PC-3 (cell line): Measurements from ENCODE around the gene EBF4. TPM values are rescaled to one million over a fixed set of nuclear protein-coding genes. Genes with fewer than 3 reads are reported as not detected.
"Not testable (repeated sequence)": the region's sequence is repeated elsewhere in the genome, so short reads cannot be mapped to it uniquely, and the experiment has no call there.

Experiments
- ATAC-seq: fragments of 200-7000 bp; cut with Tn5 transposase; 2 replicates; pipeline ENCODE4 v1.9.1; 2020; ENCODE audit warnings: mild to moderate bottlenecking, moderate library complexity
- BruUV-seq: library from RNA; stranded (reverse); fragments of 400-500 nt; replicated peaks from 2 replicates; lab custom pipeline; 2021; lab: Mats Ljungman, UMichigan
- CTCF ChIA-PET: fragments of 300-600 bp; sonication (Branson Sonifier 250); formaldehyde crosslinking; loops from one replicate; lab custom pipeline; 2022; ENCODE audit warnings: antibody characterized with exemption; lab: Charles Lee
- POLR2A ChIA-PET: fragments of 300-600 bp; sonication (Branson Sonifier 250); formaldehyde crosslinking; loops from one replicate; lab custom pipeline; 2022; ENCODE audit warnings: antibody characterized with exemption; ENCODE audit not compliant: unreplicated experiment; lab: Charles Lee
- DNase-seq: peaks from one replicate; pipeline ENCODE4 v3.0.0-alpha.2; 2015
- H2AFZ ChIP-seq: fragments of 300-600 bp; sonication (generic); 2 replicates; pipeline ENCODE4 v1.6.0; 2016; ENCODE audit warnings: antibody characterized with exemption, low read length
- H3F3A ChIP-seq: fragments of 300-600 bp; sonication (generic); one replicate; pipeline ENCODE4 v1.6.0; 2017; ENCODE audit warnings: antibody characterized with exemption, low read length, control low read depth, mild to moderate bottlenecking; ENCODE audit not compliant: unreplicated experiment
- H3K27ac ChIP-seq: fragments of 300-600 bp; sonication (generic); 2 replicates; pipeline ENCODE4 v1.5.1; 2016; ENCODE audit warnings: mild to moderate bottlenecking, low read length
- H3K27me3 ChIP-seq: fragments of 300-600 bp; sonication (generic); 2 replicates; pipeline ENCODE4 v1.6.1; 2016; ENCODE audit warnings: low read length, mixed read lengths
- H3K36me3 ChIP-seq: fragments of 300-600 bp; sonication (generic); 2 replicates; pipeline ENCODE4 v1.6.1; 2016; ENCODE audit warnings: low read depth, mixed run types, low read length, mixed read lengths
- H3K4me1 ChIP-seq: fragments of 300-600 bp; sonication (generic); 2 replicates; pipeline ENCODE4 v1.5.1; 2016; ENCODE audit warnings: low read length; ENCODE audit not compliant: insufficient read depth
- H3K4me2 ChIP-seq: fragments of 300-600 bp; sonication (generic); 2 replicates; pipeline ENCODE4 v1.6.0; 2016; ENCODE audit warnings: low read length
- H3K4me3 ChIP-seq: fragments of 300-600 bp; sonication (generic); 2 replicates; pipeline ENCODE4 v1.5.1; 2016; ENCODE audit warnings: mild to moderate bottlenecking, low read length, mixed read lengths
- H3K79me2 ChIP-seq: fragments of 300-600 bp; sonication (generic); 2 replicates; pipeline ENCODE4 v1.6.1; 2017; ENCODE audit warnings: low read length, mixed read lengths
- H3K9ac ChIP-seq: fragments of 300-600 bp; sonication (generic); 2 replicates; pipeline ENCODE4 v1.6.0; 2016; ENCODE audit warnings: mild to moderate bottlenecking, low read length
- H3K9me2 ChIP-seq: fragments of 300-600 bp; sonication (generic); replicated peaks from 2 replicates; pipeline ENCODE4 v1.6.1; 2016; ENCODE audit warnings: mixed run types, low read length, mixed read lengths
- H3K9me3 ChIP-seq: fragments of 300-600 bp; sonication (generic); 2 replicates; pipeline ENCODE4 v1.6.1; 2016; ENCODE audit warnings: low read length, mixed read lengths
- H4K20me1 ChIP-seq: fragments of 300-600 bp; sonication (generic); 2 replicates; pipeline ENCODE4 v1.6.1; 2016; ENCODE audit warnings: low read length, mixed read lengths
- EZH2 ChIP-seq: fragments of 300-600 bp; sonication (generic); IDR thresholded peaks from one replicate; pipeline ENCODE4 v1.6.1; 2017; ENCODE audit warnings: antibody characterized with exemption, mild to moderate bottlenecking, low read length; ENCODE audit not compliant: unreplicated experiment
- EZH2phosphoT487 ChIP-seq: fragments of 300-600 bp; sonication (generic); IDR thresholded peaks from 2 replicates; pipeline ENCODE4 v1.6.1; 2018; ENCODE audit warnings: mild to moderate bottlenecking, antibody characterized with exemption, low read length, borderline replicate concordance
- intact Hi-C: fragments of 100-400 bp; cut with micrococcal nuclease; formaldehyde crosslinking; loops from 2 replicates; pipeline ENCODE4 v1.9.0; 2023
- microRNA-seq: library from miRNA; unstranded; fragments of <30 nt; microRNA quantifications from one replicate; pipeline ENCODE4 v1.1.0, GENCODE V29; 2020; ENCODE audit not compliant: unreplicated experiment
- total RNA-seq: library from RNA; depleted of rRNA; stranded (reverse); fragments of >200 nt; gene quantifications from 2 replicates; pipeline ENCODE4 v1.2.3, GENCODE V29; 2014; rRNA removed
- TF ChIP-seq, protein P1 (sequence below): fragments of 300-600 bp; sonication (generic); conservative IDR thresholded peaks from 2 replicates; pipeline ENCODE4 v1.5.1; 2017; ENCODE audit warnings: antibody characterized with exemption, low read depth, mild to moderate bottlenecking, low read length

Gene EBF4
- total RNA-seq, 1 experiment from 2014 or later = 1.8 TPM

DNA sequence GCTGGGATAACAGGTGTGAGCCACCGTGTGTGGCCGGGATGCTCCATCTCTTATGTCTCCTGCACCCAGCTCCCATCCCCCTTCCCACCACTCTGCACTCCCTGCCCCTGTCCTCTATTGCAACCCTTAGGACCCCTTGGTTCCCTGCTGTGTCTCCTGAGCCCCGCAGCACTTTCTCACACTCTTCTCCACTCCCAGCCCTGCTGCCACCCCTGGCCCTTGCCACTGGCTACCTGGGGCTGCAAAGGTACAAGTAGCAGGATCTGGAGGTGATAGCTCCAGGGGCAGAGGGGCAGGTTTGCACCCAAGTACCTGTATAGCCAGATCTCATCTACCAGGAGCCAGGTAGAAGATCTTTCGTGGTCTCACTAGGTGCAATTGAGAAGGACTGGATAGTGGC, 114.4 kb downstream of the EBF4 start:
- Histone ChIP-seq H3K27ac (no peak overlapping the region), H3K27me3 (no peaks in the 10 kb centered on the region), H3K9ac (no peak overlapping the region), H3K79me2 (no peaks in the 10 kb centered on the region), H3K4me1 (no peaks in the 10 kb centered on the region), H3F3A (no peaks in the 10 kb centered on the region), H3K9me2 (no peaks in the 10 kb centered on the region), H3K4me3 (no peak overlapping the region), H4K20me1 (no peaks in the 10 kb centered on the region), H3K36me3 (no peaks in the 10 kb centered on the region), H3K9me3 (no peaks in the 10 kb centered on the region), H3K4me2 (no peak overlapping the region), H2AFZ (no peak overlapping the region)
- DNase-seq (no peak), ATAC-seq (no peak)
- POLR2A ChIA-PET = no interaction called here
- BruUV-seq = no TSS peak
- intact Hi-C loops = no loop called here
- CTCF ChIA-PET = no interaction called here
- TF ChIP-seq EZH2 (no peak), EZH2phosphoT487 (no peak)
- TF ChIP-seq, protein P1, sequence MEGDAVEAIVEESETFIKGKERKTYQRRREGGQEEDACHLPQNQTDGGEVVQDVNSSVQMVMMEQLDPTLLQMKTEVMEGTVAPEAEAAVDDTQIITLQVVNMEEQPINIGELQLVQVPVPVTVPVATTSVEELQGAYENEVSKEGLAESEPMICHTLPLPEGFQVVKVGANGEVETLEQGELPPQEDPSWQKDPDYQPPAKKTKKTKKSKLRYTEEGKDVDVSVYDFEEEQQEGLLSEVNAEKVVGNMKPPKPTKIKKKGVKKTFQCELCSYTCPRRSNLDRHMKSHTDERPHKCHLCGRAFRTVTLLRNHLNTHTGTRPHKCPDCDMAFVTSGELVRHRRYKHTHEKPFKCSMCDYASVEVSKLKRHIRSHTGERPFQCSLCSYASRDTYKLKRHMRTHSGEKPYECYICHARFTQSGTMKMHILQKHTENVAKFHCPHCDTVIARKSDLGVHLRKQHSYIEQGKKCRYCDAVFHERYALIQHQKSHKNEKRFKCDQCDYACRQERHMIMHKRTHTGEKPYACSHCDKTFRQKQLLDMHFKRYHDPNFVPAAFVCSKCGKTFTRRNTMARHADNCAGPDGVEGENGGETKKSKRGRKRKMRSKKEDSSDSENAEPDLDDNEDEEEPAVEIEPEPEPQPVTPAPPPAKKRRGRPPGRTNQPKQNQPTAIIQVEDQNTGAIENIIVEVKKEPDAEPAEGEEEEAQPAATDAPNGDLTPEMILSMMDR = no peak

- DNase-seq, H3K9me3 ChIP-seq, H3K4me2 ChIP-seq, H3K27ac ChIP-seq, H3K9me2 ChIP-seq, ATAC-seq, H3K36me3 ChIP-seq, H4K20me1 ChIP-seq, BruUV-seq, H3K79me2 ChIP-seq, H3K9ac ChIP-seq, H2AFZ ChIP-seq, H3F3A ChIP-seq, intact Hi-C loops, H3K27me3 ChIP-seq, H3K4me1 ChIP-seq, CTCF ChIA-PET, H3K4me3 ChIP-seq: not testable (repeated sequence)
- POLR2A ChIA-PET = interaction anchor here (0.7 kb wide), 1 partner anchor 37 kb away, joined by 3 read pairs; no protein-coding TSS in a partner anchor
Observed at GRCh38 chr20:2807929-2808328, 115.3 kb downstream of the EBF4 start.

DNA sequence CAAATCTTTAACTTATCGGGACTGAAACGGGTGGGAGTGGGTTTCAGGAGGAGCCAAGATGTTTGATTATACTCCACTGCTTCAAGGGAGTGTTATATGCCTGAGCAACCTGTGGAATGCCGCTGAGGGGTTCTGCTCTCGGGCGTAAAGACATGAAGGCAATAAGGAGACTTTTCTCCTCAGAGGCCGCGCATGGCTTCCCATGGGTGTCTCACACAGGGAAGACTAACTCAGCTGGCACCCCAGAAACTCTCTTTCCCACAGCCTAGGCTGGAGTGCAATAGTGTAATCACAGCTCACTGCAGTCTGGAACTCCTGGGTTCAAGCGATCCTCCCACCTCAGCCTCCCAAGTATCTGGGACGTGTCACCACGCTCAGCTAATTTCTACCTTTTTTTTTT, 117.1 kb downstream of the EBF4 start:
- Histone ChIP-seq H2AFZ (no peak overlapping the region), H3K9ac (no peak overlapping the region), H3K9me2 (no peaks in the 10 kb centered on the region), H3K9me3 (no peaks in the 10 kb centered on the region), H3K79me2 (no peaks in the 10 kb centered on the region), H3K27ac (no peak overlapping the region), H3K4me2 (no peak overlapping the region), H3K36me3 (no peaks in the 10 kb centered on the region), H3K27me3 (no peaks in the 10 kb centered on the region), H3K4me3 (no peak overlapping the region), H3K4me1 (peaks cover 12% of the 10 kb centered on the region), H3F3A (no peaks in the 10 kb centered on the region), H4K20me1 (no peaks in the 10 kb centered on the region)
- no peak for ATAC-seq
- DNase-seq = no peak
- TF ChIP-seq EZH2 (no peak), EZH2phosphoT487 (no peak)
- TF ChIP-seq, protein P1 = no peak
- intact Hi-C loops = no loop called here
- ChIA-PET POLR2A (no interaction called here), CTCF (no interaction called here)
- no TSS peak for BruUV-seq

Small RNA genes within 50 kb of the gene (microRNA-seq; reads per million reads assigned to microRNA genes)
- gene MIR1292 = 21.8 reads per million, percentile 45 among the genes with 10 or more reads in this experiment

Other genes with a start within 250 kb of the EBF4 start
- 664 and 677 TPM in 2 replicates for gene SNRPB, start 222.0 kb upstream of the EBF4 start, total RNA-seq
- gene ZNF343, start 183.9 kb upstream of the EBF4 start, total RNA-seq = 7.7 and 8.2 TPM in 2 replicates
- gene TMC2, start 156.2 kb upstream of the EBF4 start, total RNA-seq = not detected in 2 replicates
- 570 and 642 TPM in 2 replicates for gene NOP56, start 40.1 kb upstream of the EBF4 start, total RNA-seq
- 261 and 269 TPM in 2 replicates for gene IDH3B, start 28.6 kb upstream of the EBF4 start, total RNA-seq
- gene CPXM1, start 107.8 kb downstream of the EBF4 start, total RNA-seq = not detected in 2 replicates
- not detected in 2 replicates for gene C20orf141, start 122.2 kb downstream of the EBF4 start, total RNA-seq
- gene TMEM239, start 123.6 kb downstream of the EBF4 start, total RNA-seq = 0.04 TPM in 1 of 2 replicates, not detected in the other
- gene PCED1A, start 147.9 kb downstream of the EBF4 start, total RNA-seq = 21.9 and 29.8 TPM in 2 replicates
- gene VPS16, start 148.0 kb downstream of the EBF4 start, total RNA-seq = 40.3 and 49.9 TPM in 2 replicates
- 33.6 and 35.0 TPM in 2 replicates for gene PTPRA, start 180.7 kb downstream of the EBF4 start, total RNA-seq